Activated CD8-positive, alpha-beta memory T cell treated with anti-CD3 and anti-CD28 coated beads, Interleukin-2, amount 10 ng/mL, durations not matched to agents 7 days and 5 days (primary cell): Measurements from ENCODE around the gene KRT16. TPM values are rescaled to one million over a fixed set of nuclear protein-coding genes. Genes with fewer than 3 reads are reported as not detected.
"Not testable (repeated sequence)": the region's sequence is repeated elsewhere in the genome, so short reads cannot be mapped to it uniquely, and the experiment has no call there.

Experiments used
- ATAC-seq: fragments of 150-1000 bp; cut with Tn5 transposase; one replicate; pipeline ENCODE4 v1.10.0; 2021; ENCODE audit warnings: moderate library complexity
- CTCF ChIA-PET: fragments of 350-600 bp; sonication (Branson Sonifier 250); formaldehyde crosslinking; loops from one replicate; lab custom pipeline; 2021; ENCODE audit warnings: antibody characterized with exemption; lab: Charles Lee
- DNase-seq: peaks from one replicate; pipeline ENCODE4 v3.0.0-alpha.2; 2020
- H3K27ac Mint-ChIP-seq: one replicate; pipeline ENCODE4 v1.8.0; 2021; ENCODE audit warnings: mild to moderate bottlenecking, mixed read lengths
- H3K27me3 Mint-ChIP-seq: one replicate; pipeline ENCODE4 v1.8.0; 2021; ENCODE audit warnings: mixed read lengths
- H3K36me3 Mint-ChIP-seq: one replicate; pipeline ENCODE4 v1.8.0; 2021; ENCODE audit warnings: mild to moderate bottlenecking, mixed read lengths
- H3K4me1 Mint-ChIP-seq: one replicate; pipeline ENCODE4 v1.8.0; 2021; ENCODE audit warnings: mixed read lengths
- H3K4me3 Mint-ChIP-seq: one replicate; pipeline ENCODE4 v1.8.0; 2021; ENCODE audit warnings: mild to moderate bottlenecking, moderate library complexity, mixed read lengths
- H3K9me3 Mint-ChIP-seq: one replicate; pipeline ENCODE4 v1.8.0; 2022; ENCODE audit warnings: low read depth, mixed read lengths
- total RNA-seq, 2 experiments: library from RNA; stranded (reverse); gene quantifications; one replicate each; pipeline ENCODE4 v1.2.3, GENCODE V29; 2021

KRT16 gene
- total RNA-seq, 2 experiments from 2014 or later: not detected

GRCh38 chr17:41585301-41586056, 27.1 kb downstream of the KRT16 start:
- H3K9me3 Mint-ChIP-seq: no peaks in the 10 kb centered on the region
- H3K27ac Mint-ChIP-seq: no peak overlapping the region
- H3K4me3 Mint-ChIP-seq: no peak overlapping the region
- CTCF ChIA-PET: interaction anchor here (0.7 kb wide), 1 partner anchor 63 kb away, joined by 3 read pairs; no protein-coding TSS in a partner anchor
- H3K27me3 Mint-ChIP-seq: peaks cover 14% of the 10 kb centered on the region
- ATAC-seq: no peak
- no peak for DNase-seq
- no peaks in the 10 kb centered on the region for H3K4me1 Mint-ChIP-seq
- H3K36me3 Mint-ChIP-seq: no peaks in the 10 kb centered on the region

- H3K27me3 Mint-ChIP-seq: peaks cover 21% of the 10 kb centered on the region
- H3K4me3 Mint-ChIP-seq, H3K36me3 Mint-ChIP-seq, DNase-seq, H3K4me1 Mint-ChIP-seq, CTCF ChIA-PET, H3K9me3 Mint-ChIP-seq, ATAC-seq, H3K27ac Mint-ChIP-seq: not testable (repeated sequence)
Observed at GRCh38 chr17:41584331-41584927, 28.1 kb downstream of the KRT16 start.

- no peaks in the 10 kb centered on the region for H3K4me1 Mint-ChIP-seq
- H3K9me3 Mint-ChIP-seq: no peaks in the 10 kb centered on the region
- H3K27me3 Mint-ChIP-seq: peaks cover 24% of the 10 kb centered on the region
- H3K36me3 Mint-ChIP-seq: no peaks in the 10 kb centered on the region
- H3K4me3 Mint-ChIP-seq: no peak overlapping the region
- DNase-seq (no peak), ATAC-seq (no peak)
- no peak overlapping the region for H3K27ac Mint-ChIP-seq
- CTCF ChIA-PET: interaction anchor here (0.9 to 3.3 kb wide), 2 partner anchors 65 to 79 kb away, joined by 3 to 15 read pairs; no protein-coding TSS in a partner anchor
Observed at GRCh38 chr17:41583137-41584127, 29.1 kb downstream of the KRT16 start.

- H3K4me1 Mint-ChIP-seq, ATAC-seq, H3K27ac Mint-ChIP-seq, H3K4me3 Mint-ChIP-seq, H3K36me3 Mint-ChIP-seq, H3K9me3 Mint-ChIP-seq, DNase-seq: not testable (repeated sequence)
- CTCF ChIA-PET: interaction anchor here (0.9 to 3.3 kb wide), 3 partner anchors 66 to 81 kb away, joined by 3 to 15 read pairs (median 5); no protein-coding TSS in a partner anchor
- H3K27me3 Mint-ChIP-seq: peaks cover 32% of the 10 kb centered on the region
Observed at GRCh38 chr17:41582061-41582968, 30.3 kb downstream of the KRT16 start.

GRCh38 chr17:41581366-41582060, 31.1 kb downstream of the KRT16 start:
- H3K27ac Mint-ChIP-seq: no peak overlapping the region
- H3K4me3 Mint-ChIP-seq: no peak overlapping the region
- no peaks in the 10 kb centered on the region for H3K4me1 Mint-ChIP-seq
- peaks cover 32% of the 10 kb centered on the region for H3K27me3 Mint-ChIP-seq
- H3K9me3 Mint-ChIP-seq: no peaks in the 10 kb centered on the region
- no peak for DNase-seq
- CTCF ChIA-PET: interaction anchor here (0.7 to 3.3 kb wide), 3 partner anchors 32 to 81 kb away, joined by 3 to 15 read pairs (median 5); no protein-coding TSS in a partner anchor
- ATAC-seq: no peak
- H3K36me3 Mint-ChIP-seq: no peaks in the 10 kb centered on the region

- CTCF ChIA-PET: interaction anchor here (0.7 to 3.3 kb wide), 3 partner anchors 32 to 82 kb away, joined by 3 to 15 read pairs (median 5); no protein-coding TSS in a partner anchor
- H3K27me3 Mint-ChIP-seq: peaks cover 35% of the 10 kb centered on the region
Observed at GRCh38 chr17:41580687-41581365, 31.7 kb downstream of the KRT16 start.

GRCh38 chr17:41580244-41580575, 32.4 kb downstream of the KRT16 start:
- H3K4me1 Mint-ChIP-seq: no peaks in the 10 kb centered on the region
- DNase-seq (no peak), ATAC-seq (no peak)
- H3K27me3 Mint-ChIP-seq: peaks cover 38% of the 10 kb centered on the region
- no peaks in the 10 kb centered on the region for H3K36me3 Mint-ChIP-seq
- H3K9me3 Mint-ChIP-seq: no peaks in the 10 kb centered on the region
- no peak overlapping the region for H3K4me3 Mint-ChIP-seq
- H3K27ac Mint-ChIP-seq: no peak overlapping the region
- CTCF ChIA-PET: interaction anchor here (1.0 to 3.3 kb wide), 7 partner anchors 31 to 86 kb away, joined by 3 to 28 read pairs (median 15); no protein-coding TSS in a partner anchor

More at GRCh38 chr17:41580687-41581365, 31.7 kb downstream of the KRT16 start:
- DNase-seq (no peak), ATAC-seq (no peak)
- Mint-ChIP-seq H3K4me1 (no peaks in the 10 kb centered on the region), H3K9me3 (no peaks in the 10 kb centered on the region), H3K27ac (no peak overlapping the region), H3K4me3 (no peak overlapping the region), H3K36me3 (no peaks in the 10 kb centered on the region)

GRCh38 chr17:41579484-41580243, 32.9 kb downstream of the KRT16 start:
- Mint-ChIP-seq H3K36me3 (no peaks in the 10 kb centered on the region), H3K4me1 (no peaks in the 10 kb centered on the region), H3K27me3 (peaks cover 41% of the 10 kb centered on the region), H3K9me3 (no peaks in the 10 kb centered on the region), H3K4me3 (no peak overlapping the region), H3K27ac (no peak overlapping the region)
- CTCF ChIA-PET: interaction anchor here (0.8 to 2.7 kb wide), 8 partner anchors 11 to 86 kb away, joined by 3 to 28 read pairs (median 4); no protein-coding TSS in a partner anchor
- peak; percentile 85 for DNase-seq
- peak; percentile 95 for ATAC-seq

GRCh38 chr17:41578971-41579370, 33.6 kb downstream of the KRT16 start:
- no peak overlapping the region for H3K4me3 Mint-ChIP-seq
- no peaks in the 10 kb centered on the region for H3K36me3 Mint-ChIP-seq
- H3K4me1 Mint-ChIP-seq: no peaks in the 10 kb centered on the region
- no peak for ATAC-seq
- H3K27me3 Mint-ChIP-seq: peaks cover 41% of the 10 kb centered on the region
- no peak for DNase-seq
- CTCF ChIA-PET: interaction anchor here (0.8 to 2.7 kb wide), 8 partner anchors 11 to 87 kb away, joined by 3 to 28 read pairs (median 4); no protein-coding TSS in a partner anchor
- no peaks in the 10 kb centered on the region for H3K9me3 Mint-ChIP-seq
- H3K27ac Mint-ChIP-seq: no peak overlapping the region

GRCh38 chr17:41578538-41578937, 34.0 kb downstream of the KRT16 start:
- no peak overlapping the region for H3K27ac Mint-ChIP-seq
- no peak for ATAC-seq
- CTCF ChIA-PET: interaction anchor here (2.6 to 2.7 kb wide), 3 partner anchors 29 to 84 kb away, joined by 18 to 28 read pairs (median 24); no protein-coding TSS in a partner anchor

More at GRCh38 chr17:41578538-41578937, 34.0 kb downstream of the KRT16 start:
- Mint-ChIP-seq H3K36me3 (no peaks in the 10 kb centered on the region), H3K27me3 (peaks cover 41% of the 10 kb centered on the region), H3K4me1 (no peaks in the 10 kb centered on the region), H3K9me3 (no peaks in the 10 kb centered on the region), H3K4me3 (no peak overlapping the region)
- DNase-seq: no peak
